Common myeloid progenitor, CD34-positive (primary cell): ENCODE data around the gene AP5B1. TPM values are rescaled to one million over a fixed set of nuclear protein-coding genes. Genes with fewer than 3 reads are reported as not detected.

Experiments
- CTCF ChIA-PET: fragments of 350-600 bp; sonication (Branson Sonifier 250); formaldehyde crosslinking; loops from one replicate; lab custom pipeline; 2021; ENCODE audit warnings: antibody characterized with exemption; lab: Charles Lee
- POLR2A ChIA-PET: fragments of 350-600 bp; sonication (Branson Sonifier 250); formaldehyde crosslinking; loops from one replicate; lab custom pipeline; 2021; ENCODE audit warnings: antibody characterized with exemption; lab: Charles Lee
- DNase-seq, 3 donors: peaks; one replicate each; pipeline versions ENCODE4 v3.0.0 to v3.0.0-alpha.2; 2013
- H3K27ac ChIP-seq, 2 experiments: 1 replicate in 1 of 2; 2 replicates in 1 of 2; pipeline ENCODE4 v1.7.0; 2013; ENCODE audit warnings: inconsistent platforms in 2 of 2, low read length in 2 of 2, mild to moderate bottlenecking in 2 of 2, low read depth in 1 of 2, moderate library complexity in 1 of 2; ENCODE audit not compliant: severe bottlenecking in 2 of 2, insufficient read depth in 1 of 2, poor library complexity in 1 of 2
- H3K27me3 ChIP-seq, 5 experiments: replicated peaks in 2 of 5; 1 replicate in 3 of 5; 2 replicates in 2 of 5; pipeline versions ENCODE4 v1.6.1 to v1.7.0; 2013; ENCODE audit warnings: low read length in 4 of 5, mild to moderate bottlenecking in 2 of 5, moderate library complexity in 2 of 5, inconsistent platforms in 1 of 5; ENCODE audit not compliant: insufficient read depth in 5 of 5, control insufficient read depth in 4 of 5
- H3K36me3 ChIP-seq, 4 experiments: 1 replicate in 2 of 4; 2 replicates in 2 of 4; pipeline versions ENCODE4 v1.6.1 to v1.7.0; 2013; ENCODE audit warnings: low read length in 3 of 4, control low read depth in 1 of 4, mild to moderate bottlenecking in 1 of 4; ENCODE audit not compliant: control insufficient read depth in 4 of 4, insufficient read depth in 4 of 4
- H3K4me1 ChIP-seq, 4 experiments: 1 replicate in 3 of 4; 2 replicates in 1 of 4; pipeline versions ENCODE4 v1.6.1 to v1.7.1; 2013; ENCODE audit warnings: low read length in 3 of 4, mild to moderate bottlenecking in 3 of 4, control low read depth in 1 of 4, inconsistent platforms in 1 of 4, moderate library complexity in 1 of 4; ENCODE audit not compliant: control insufficient read depth in 4 of 4, insufficient read depth in 4 of 4; ENCODE audit errors: control extremely low read depth in 1 of 4
- H3K4me3 ChIP-seq, 7 experiments: 1 replicate in 4 of 7; 2 replicates in 3 of 7; pipeline versions ENCODE4 v1.5.1 to v1.7.0; 2013; ENCODE audit warnings: mild to moderate bottlenecking in 7 of 7, low read length in 6 of 7, moderate library complexity in 6 of 7, inconsistent platforms in 2 of 7, low read depth in 2 of 7, control low read depth in 1 of 7; ENCODE audit not compliant: insufficient read depth in 4 of 7, control insufficient read depth in 1 of 7; ENCODE audit errors: extremely low read depth in 1 of 7
- H3K9me3 ChIP-seq, 5 experiments: 1 replicate in 4 of 5; 2 replicates in 1 of 5; pipeline versions ENCODE4 v1.6.1 to v1.7.1; 2013; ENCODE audit warnings: low read length in 4 of 5, mild to moderate bottlenecking in 2 of 5, inconsistent platforms in 1 of 5, low read depth in 1 of 5, moderate library complexity in 1 of 5; ENCODE audit not compliant: control insufficient read depth in 4 of 5, insufficient read depth in 2 of 5; ENCODE audit errors: control extremely low read depth in 1 of 5
- WGBS: methylation state at CpG from one replicate; pipeline ENCODE4 v1.1.5; 2013; ENCODE audit not compliant: insufficient coverage; 5-methylcytosine and 5-hydroxymethylcytosine counted together
- polyA plus RNA-seq: library from polyadenylated mRNA; unstranded; fragments of 120-200 nt; gene quantifications from one replicate; pipeline ENCODE4 v1.2.1, GENCODE V29; 2013

Gene AP5B1
- 7.9 TPM for polyA plus RNA-seq

DNA sequence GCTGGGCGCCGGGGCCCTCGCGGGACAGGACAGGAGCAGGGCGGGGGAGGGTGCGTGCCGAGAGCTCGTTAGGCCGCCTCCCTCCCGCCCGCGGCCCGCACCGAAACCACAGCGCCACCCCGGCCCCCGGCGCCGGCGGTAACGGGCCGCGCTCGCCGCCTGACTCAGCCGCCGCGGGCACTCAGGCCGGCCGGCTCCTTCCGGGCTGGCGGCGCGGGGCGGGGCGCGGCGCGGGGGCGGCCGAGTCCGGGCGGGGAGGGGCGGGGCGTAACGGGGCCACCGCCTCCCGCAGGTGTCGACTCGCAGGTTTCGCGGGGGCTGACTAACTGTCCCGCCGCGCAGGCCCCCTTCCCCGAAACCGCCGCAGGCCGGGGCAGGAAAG, at the start of gene AP5B1:
Gene AP5B1, minus strand, starts transcription at position 207 of the 382 bp plus-strand sequence. CDS start 385 bp downstream, outside the sequence.
- peaks cover 0 to 40% (median 12%) of the 10 kb centered on the region in 5 experiments for H3K27me3 ChIP-seq
- H3K4me1 ChIP-seq, result peaks cover 0 to 34% (median 19%) of the 10 kb centered on the region in 4 experiments
- H3K36me3 ChIP-seq, result peaks cover 0 to 34% (median 13%) of the 10 kb centered on the region in 4 experiments
- DNase-seq, result peak; percentile 58 to 80 (median 68)
- H3K4me3 ChIP-seq, result peak within 1 kb of the TSS; percentile 56 to 85 (median 72)
- H3K27ac ChIP-seq, result peak within 1 kb of the TSS in 1 of 2 experiments; percentile 77
- 0% methylated on average over 27 of the region's 59 CpGs for WGBS
- POLR2A ChIA-PET, result interaction anchor here (1.0 to 2.9 kb wide), 3 partner anchors 10 to 166 kb away, joined by 3 to 10 read pairs (median 3); partner anchors contain the start of gene PCNX3
- no peaks in the 10 kb centered on the region for H3K9me3 ChIP-seq
- CTCF ChIA-PET, result interaction anchor here (0.7 to 10.9 kb wide), 18 partner anchors 10 to 213 kb away, joined by 3 to 137 read pairs (median 6); partner anchors contain the start of genes CCDC85B and FIBP

DNA sequence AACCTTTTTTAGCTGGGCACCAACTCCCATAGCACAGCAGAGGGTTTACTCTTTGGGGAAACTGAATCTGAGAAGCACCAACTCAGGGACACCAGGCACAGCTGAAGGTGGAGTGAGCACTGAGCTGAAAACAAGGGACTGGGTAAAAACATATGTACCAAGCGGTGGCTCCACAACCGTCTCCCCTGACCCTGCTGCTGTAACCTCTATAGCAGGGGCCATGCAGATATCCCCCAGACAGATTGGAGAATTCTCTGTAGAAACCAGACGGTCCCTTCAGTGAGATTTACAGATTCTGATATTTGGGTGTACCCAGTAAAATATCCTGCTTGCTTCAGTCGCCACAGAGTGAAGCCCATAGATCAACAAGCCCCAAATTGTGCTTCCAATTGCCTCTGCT, 48.7 kb upstream of the AP5B1 start:
- H3K9me3 ChIP-seq, result no peaks in the 10 kb centered on the region
- H3K4me3 ChIP-seq, result no peak overlapping the region
- H3K36me3 ChIP-seq, result no peaks in the 10 kb centered on the region
- CTCF ChIA-PET, result interaction anchor here (0.7 to 3.1 kb wide), 4 partner anchors 10 to 115 kb away, joined by 3 to 8 read pairs (median 5); no protein-coding TSS in a partner anchor
- DNase-seq, result no peak
- peaks cover 4 to 19% (median 16%) of the 10 kb centered on the region in 4 experiments for H3K4me1 ChIP-seq
- H3K27me3 ChIP-seq, result peaks cover 0 to 2% (median 0%) of the 10 kb centered on the region in 5 experiments
- 97% methylated on average over 2 of the region's 4 CpGs for WGBS
- POLR2A ChIA-PET, result no interaction called here
- H3K27ac ChIP-seq, result no peak overlapping the region

GRCh38 chr11:65826984-65827735, 46.4 kb upstream of the AP5B1 start:
- Histone ChIP-seq H3K27ac (no peak overlapping the region), H3K27me3 (no peaks in the 10 kb centered on the region), H3K36me3 (no peaks in the 10 kb centered on the region), H3K4me3 (no peak overlapping the region), H3K4me1 (no peaks in the 10 kb centered on the region), H3K9me3 (no peaks in the 10 kb centered on the region)
- ChIA-PET CTCF (interaction anchor here (0.6 to 2.9 kb wide), 10 partner anchors 9 to 115 kb away, joined by 3 to 10 read pairs (median 4); partner anchors contain the start of genes FIBP and KAT5), POLR2A (interaction anchor here (0.6 to 0.9 kb wide), 2 partner anchors 21 to 220 kb away, joined by 3 read pairs; no protein-coding TSS in a partner anchor)
- 85% methylated on average over 3 of the region's 8 CpGs for WGBS
- no peak for DNase-seq

DNA sequence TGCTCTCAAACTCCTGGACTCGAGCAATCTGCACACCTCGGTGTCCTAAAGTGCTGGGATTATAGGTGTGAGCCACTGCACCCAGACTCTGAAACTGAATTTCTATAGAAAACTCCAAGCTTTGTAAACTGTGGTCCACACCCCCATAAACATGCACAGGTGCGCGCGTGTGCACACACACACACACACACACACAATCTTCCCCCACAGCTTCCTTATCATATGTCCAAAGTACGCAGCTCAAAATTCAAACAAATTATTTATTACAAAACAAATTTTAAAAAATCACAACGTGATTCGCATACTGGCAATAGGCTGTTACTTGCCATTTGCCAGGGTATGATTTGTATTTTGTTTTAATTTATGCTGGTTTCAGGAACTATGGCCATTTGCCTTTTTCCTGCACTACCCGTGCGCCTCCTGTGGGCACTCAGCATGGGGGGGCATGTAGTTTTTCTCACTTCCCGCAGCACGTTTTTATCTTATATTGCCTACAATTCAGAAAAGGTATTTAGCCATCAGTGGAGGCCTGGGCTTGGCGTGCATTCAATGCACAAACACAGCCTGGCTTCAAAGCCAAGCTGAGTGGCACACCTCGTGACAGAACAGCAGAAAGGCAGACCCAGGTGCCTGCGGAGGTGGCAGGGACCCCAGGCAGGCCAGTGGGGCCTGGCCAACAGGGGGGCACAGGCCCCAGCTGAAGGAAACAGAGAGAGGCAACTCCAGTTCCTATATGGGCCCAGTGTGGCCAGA, 42.2 kb upstream of the AP5B1 start:
- 87% methylated on average over 5 of the region's 15 CpGs for WGBS

DNA sequence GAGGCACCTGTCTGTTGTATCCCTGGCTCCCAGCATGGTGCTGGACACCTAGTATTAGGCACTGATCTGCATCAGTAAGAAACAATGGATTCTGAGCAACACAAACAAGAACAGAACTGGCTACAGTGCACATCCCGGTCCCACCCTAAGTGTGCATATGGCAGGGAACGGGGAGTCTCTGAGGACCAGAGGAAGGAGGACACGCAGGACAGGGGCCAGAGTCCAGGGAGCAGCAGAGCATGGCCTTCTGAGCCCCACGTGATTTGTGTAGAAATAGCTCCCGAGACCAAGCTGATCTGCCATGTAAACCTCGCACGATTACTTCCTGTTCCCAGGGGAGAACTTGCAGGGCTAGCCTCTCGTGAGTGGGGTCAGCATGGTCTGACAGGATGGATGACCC, 40.3 kb upstream of the AP5B1 start:
- H3K4me3 ChIP-seq, result no peak overlapping the region
- H3K27ac ChIP-seq, result no peak overlapping the region
- no peaks in the 10 kb centered on the region for H3K36me3 ChIP-seq
- H3K4me1 ChIP-seq, result peaks cover 3 to 17% (median 15%) of the 10 kb centered on the region in 4 experiments
- CTCF ChIA-PET, result interaction anchor here (1.2 to 9.7 kb wide), 4 partner anchors 41 to 109 kb away, joined by 3 to 137 read pairs (median 24); partner anchors contain the start of genes AP5B1 and KAT5
- H3K27me3 ChIP-seq, result no peaks in the 10 kb centered on the region
- POLR2A ChIA-PET, result interaction anchor here (0.7 kb wide), 1 partner anchor 57 kb away, joined by 5 read pairs; no protein-coding TSS in a partner anchor
- 82% methylated on average over 8 of the region's 8 CpGs for WGBS
- H3K9me3 ChIP-seq, result no peaks in the 10 kb centered on the region
- DNase-seq, result no peak

More for the DNA sequence above, 42.2 kb upstream of the AP5B1 start:
- ChIA-PET POLR2A (no interaction called here), CTCF (interaction anchor here (0.6 to 9.7 kb wide), 8 partner anchors 17 to 512 kb away, joined by 3 to 137 read pairs (median 3); partner anchors contain the start of genes AP5B1 and FIBP)
- DNase-seq, result peak in 1 of 3 donors; percentile 13
- Histone ChIP-seq H3K27me3 (no peaks in the 10 kb centered on the region), H3K36me3 (no peaks in the 10 kb centered on the region), H3K4me1 (peaks cover 0 to 7% (median 6%) of the 10 kb centered on the region in 4 experiments), H3K27ac (no peak overlapping the region), H3K9me3 (no peaks in the 10 kb centered on the region), H3K4me3 (no peak overlapping the region)

GRCh38 chr11:65817835-65818680, 37.3 kb upstream of the AP5B1 start:
- Histone ChIP-seq H3K27ac (peak overlapping the region in 1 of 2 experiments; percentile 62), H3K27me3 (no peaks in the 10 kb centered on the region), H3K4me3 (peak overlapping the region; percentile 50 to 89 (median 75)), H3K36me3 (no peaks in the 10 kb centered on the region), H3K9me3 (no peaks in the 10 kb centered on the region), H3K4me1 (peaks cover 3 to 17% (median 15%) of the 10 kb centered on the region in 4 experiments)
- 8% methylated on average over 72 of the region's 74 CpGs for WGBS
- peak; percentile 87 to 93 (median 92) for DNase-seq
- ChIA-PET CTCF (interaction anchor here (0.7 to 9.7 kb wide), 25 partner anchors 9 to 192 kb away, joined by 3 to 137 read pairs (median 5); partner anchors contain the start of genes AP5B1 and KAT5), POLR2A (no interaction called here)
